Measurements from ENCODE around the gene MAPKAPK3.

DNA sequence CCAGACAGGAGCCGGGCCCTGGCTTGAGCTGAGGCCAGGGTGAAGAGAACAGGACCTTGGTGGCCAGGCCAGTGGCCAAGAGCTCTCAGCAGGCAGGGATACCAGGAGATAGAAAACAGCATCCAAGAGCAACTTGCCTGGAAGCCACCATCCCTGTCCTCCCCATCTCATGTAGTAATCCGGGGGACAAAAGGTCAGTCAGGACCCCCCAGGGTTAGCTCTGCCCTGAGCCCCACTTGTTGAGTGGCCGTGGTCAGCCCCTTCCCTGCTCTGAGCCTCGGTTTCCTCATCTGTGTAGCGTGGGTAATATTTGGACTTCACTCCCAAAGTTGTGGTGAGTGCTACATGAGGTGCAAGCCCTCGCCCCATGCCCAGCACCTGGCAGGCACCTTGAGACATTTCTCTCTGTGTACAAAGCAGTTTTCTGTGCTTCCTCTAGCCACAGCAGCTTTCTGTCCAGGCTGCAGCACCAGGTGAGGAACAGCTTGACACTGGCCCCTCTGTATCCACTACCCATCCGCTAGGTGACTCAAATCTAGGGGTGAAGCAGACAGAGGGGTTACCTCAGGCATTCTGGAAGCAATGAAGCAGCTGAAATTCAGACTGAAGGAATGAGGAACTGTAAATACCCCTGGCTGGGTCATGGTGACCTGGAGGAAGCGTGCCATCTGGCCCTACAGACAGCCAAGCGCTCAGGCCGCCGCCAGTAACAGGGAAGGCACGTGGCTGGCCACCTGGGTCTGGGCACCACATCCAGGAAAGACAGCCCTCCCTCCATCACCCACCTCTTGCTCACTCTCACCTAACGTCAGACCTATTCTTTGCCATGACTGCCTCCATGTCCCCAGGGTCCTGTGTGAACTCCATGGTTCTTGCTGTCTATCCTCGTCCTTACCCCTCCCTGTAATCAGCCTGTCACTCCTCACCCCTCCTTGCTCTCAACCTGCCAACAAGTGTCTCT, 12.0 kb upstream of the MAPKAPK3 start:
- TF ChIP-seq CTCF (IDR thresholded peaks at IDR 0.05 in 4 of 5, conservative IDR thresholded peaks at IDR 0.05 in 1 of 5) (no peak), POLR2A (IDR thresholded peaks at IDR 0.05) (peak; percentile 21 to 30)
